HepG2 (cell line): ENCODE measurements around the gene CYP17A1. TPM values are rescaled to one million over a fixed set of nuclear protein-coding genes. Genes with fewer than 3 reads are reported as not detected.

Experiments
- ARNT ChIP-seq: fragments of 450-650 bp; IDR thresholded peaks from 2 replicates; pipeline ENCODE4 v1.6.1; 2017
- CC2D1A ChIP-seq: sonication (generic); formaldehyde crosslinking; IDR thresholded peaks from 2 replicates; pipeline ENCODE4 v1.8.1; 2023; ENCODE audit warnings: mild to moderate bottlenecking, missing genetic modification reagents
- CSRNP1 ChIP-seq: sonication (generic); formaldehyde crosslinking; IDR thresholded peaks from 2 replicates; pipeline ENCODE4 v1.8.1; 2023; ENCODE audit warnings: mild to moderate bottlenecking, missing genetic modification reagents
- HIVEP1 ChIP-seq: sonication (generic); formaldehyde crosslinking; IDR thresholded peaks from 2 replicates; pipeline ENCODE4 v1.4.0; 2020; ENCODE audit warnings: mild to moderate bottlenecking, missing genetic modification reagents
- MEF2D ChIP-seq: sonication (generic); formaldehyde crosslinking; IDR thresholded peaks from 2 replicates; pipeline ENCODE4 v1.5.1; 2020; ENCODE audit warnings: mild to moderate bottlenecking, missing genetic modification reagents
- NR2F2 ChIP-seq: IDR thresholded peaks from 2 replicates; pipeline ENCODE4 v1.6.1; 2012; ENCODE audit warnings: low read depth, inconsistent platforms, borderline replicate concordance
- TARDBP ChIP-seq: sonication (generic); formaldehyde crosslinking; IDR thresholded peaks from 2 replicates; pipeline ENCODE4 v1.8.0; 2022; ENCODE audit warnings: mild to moderate bottlenecking, missing genetic modification reagents
- TRAFD1 ChIP-seq: sonication (generic); formaldehyde crosslinking; IDR thresholded peaks from 2 replicates; pipeline ENCODE4 v1.5.1; 2020; ENCODE audit warnings: missing genetic modification reagents, mild to moderate bottlenecking, borderline replicate concordance
- ZC3H13 ChIP-seq: sonication (generic); formaldehyde crosslinking; IDR thresholded peaks from 2 replicates; pipeline ENCODE4 v1.8.1; 2023; ENCODE audit warnings: mild to moderate bottlenecking, missing genetic modification reagents, moderate library complexity
- ZNF382 ChIP-seq: sonication (generic); formaldehyde crosslinking; IDR thresholded peaks from 2 replicates; pipeline ENCODE4 v1.5.0; 2020; ENCODE audit warnings: missing genetic modification reagents, mild to moderate bottlenecking, borderline replicate concordance
- ZNF644 ChIP-seq: IDR thresholded peaks from 2 replicates; pipeline ENCODE4 v1.6.1; 2016; ENCODE audit warnings: low read depth
- ZNF749 ChIP-seq: sonication (generic); formaldehyde crosslinking; IDR thresholded peaks from 2 replicates; pipeline ENCODE4 v1.8.0; 2022; ENCODE audit warnings: mild to moderate bottlenecking, missing genetic modification reagents, moderate library complexity, borderline replicate concordance
- polyA plus RNA-seq, 8 experiments: library from polyadenylated mRNA; depleted of rRNA in 3 of 8; stranded (reverse) in 7 of 8; unstranded in 1 of 8; fragments of >200 nt; fragmentation: Illumina TruSeq in 4 of 8; extraction: Trizol in 4 of 8; gene quantifications; 2 replicates each; pipeline versions ENCODE4 v1.2.1 to v1.2.3, GENCODE V29; 2011 to 2016; ENCODE audit warnings: low read depth in 4 of 8, missing spikeins in 1 of 8, mixed read lengths in 1 of 8; ENCODE audit not compliant: insufficient read depth in 1 of 8
- total RNA-seq, 5 experiments: library from RNA; depleted of rRNA; stranded (reverse); fragments of >200 nt; fragmentation: Illumina TruSeq; extraction: Trizol; gene quantifications; 2 replicates each; pipeline ENCODE4 v1.2.3, GENCODE V29; 2016; ENCODE audit warnings: low read depth in 1 of 5
- TF ChIP-seq, protein P1 (sequence below): sonication (generic); formaldehyde crosslinking; IDR thresholded peaks from 2 replicates; pipeline ENCODE4 v1.5.1; 2020; ENCODE audit warnings: mild to moderate bottlenecking, missing genetic modification reagents, borderline replicate concordance
- TF ChIP-seq, protein P2 (sequence below): sonication (generic); formaldehyde crosslinking; IDR thresholded peaks from 2 replicates; pipeline ENCODE4 v1.8.0; 2022; ENCODE audit warnings: missing genetic modification reagents, mild to moderate bottlenecking, inconsistent platforms, borderline replicate concordance
- TF ChIP-seq, protein P3 (sequence below): sonication (generic); formaldehyde crosslinking; IDR thresholded peaks from 2 replicates; pipeline ENCODE4 v1.5.0; 2020; ENCODE audit warnings: missing genetic modification reagents
- TF ChIP-seq, protein P4 (sequence below): sonication (generic); formaldehyde crosslinking; IDR thresholded peaks from 2 replicates; pipeline ENCODE4 v1.5.1; 2020; ENCODE audit warnings: mild to moderate bottlenecking, missing genetic modification reagents, borderline replicate concordance

Gene CYP17A1
- total and polyA plus RNA-seq, 2 of the 13 experiments (the other 11 are each of a cell fraction or from before 2014, with no cell fraction given), result 0.13 to 1.1 TPM

DNA sequence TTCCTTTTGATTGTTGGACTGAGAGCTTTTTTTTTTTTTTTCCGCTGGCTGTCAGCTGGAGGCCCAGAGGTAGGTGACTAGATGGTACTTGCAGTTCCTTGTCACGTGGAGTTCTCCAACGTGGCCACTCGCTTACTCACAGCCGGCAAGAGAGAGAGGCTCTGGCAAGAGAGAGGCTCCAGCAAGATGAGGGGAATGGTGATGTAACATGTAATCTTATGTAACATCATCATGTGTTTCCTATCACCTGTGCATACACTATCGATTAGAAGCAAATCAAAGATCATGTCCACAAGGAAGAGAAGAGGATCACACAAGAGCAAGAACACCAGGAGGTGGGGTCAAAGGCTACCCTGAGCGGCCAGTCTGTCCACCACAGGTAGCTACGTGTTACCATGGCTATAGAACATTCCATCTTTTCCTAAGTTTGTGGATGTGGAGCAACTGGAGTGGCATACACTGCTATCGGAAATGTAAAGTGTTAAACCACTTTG lies 12.9 kb upstream of the CYP17A1 start (continued):
- TF ChIP-seq CSRNP1 (CRISPR knock-in tag) (no peak), MEF2D (CRISPR knock-in tag) (peak; percentile 54; the same call in 1 of the 2 replicates), ZC3H13 (CRISPR knock-in tag) (0 out of 2 replicates have a peak, but pooled peaks have one; percentile 41), CC2D1A (CRISPR knock-in tag) (no peak), ZNF382 (CRISPR knock-in tag) (no peak), ZNF749 (CRISPR knock-in tag) (peak; percentile 61; the same call in 1 of the 2 replicates), TARDBP (peak; percentile 59; the same call in 1 of the 2 replicates), TRAFD1 (CRISPR knock-in tag) (no peak), ZNF644 (peak; percentile 80), HIVEP1 (CRISPR knock-in tag) (0 out of 2 replicates have a peak, but pooled peaks have one; percentile 36), NR2F2 (no peak; the same call in 1 of the 2 replicates), ARNT (no peak)
- TF ChIP-seq, protein P1, sequence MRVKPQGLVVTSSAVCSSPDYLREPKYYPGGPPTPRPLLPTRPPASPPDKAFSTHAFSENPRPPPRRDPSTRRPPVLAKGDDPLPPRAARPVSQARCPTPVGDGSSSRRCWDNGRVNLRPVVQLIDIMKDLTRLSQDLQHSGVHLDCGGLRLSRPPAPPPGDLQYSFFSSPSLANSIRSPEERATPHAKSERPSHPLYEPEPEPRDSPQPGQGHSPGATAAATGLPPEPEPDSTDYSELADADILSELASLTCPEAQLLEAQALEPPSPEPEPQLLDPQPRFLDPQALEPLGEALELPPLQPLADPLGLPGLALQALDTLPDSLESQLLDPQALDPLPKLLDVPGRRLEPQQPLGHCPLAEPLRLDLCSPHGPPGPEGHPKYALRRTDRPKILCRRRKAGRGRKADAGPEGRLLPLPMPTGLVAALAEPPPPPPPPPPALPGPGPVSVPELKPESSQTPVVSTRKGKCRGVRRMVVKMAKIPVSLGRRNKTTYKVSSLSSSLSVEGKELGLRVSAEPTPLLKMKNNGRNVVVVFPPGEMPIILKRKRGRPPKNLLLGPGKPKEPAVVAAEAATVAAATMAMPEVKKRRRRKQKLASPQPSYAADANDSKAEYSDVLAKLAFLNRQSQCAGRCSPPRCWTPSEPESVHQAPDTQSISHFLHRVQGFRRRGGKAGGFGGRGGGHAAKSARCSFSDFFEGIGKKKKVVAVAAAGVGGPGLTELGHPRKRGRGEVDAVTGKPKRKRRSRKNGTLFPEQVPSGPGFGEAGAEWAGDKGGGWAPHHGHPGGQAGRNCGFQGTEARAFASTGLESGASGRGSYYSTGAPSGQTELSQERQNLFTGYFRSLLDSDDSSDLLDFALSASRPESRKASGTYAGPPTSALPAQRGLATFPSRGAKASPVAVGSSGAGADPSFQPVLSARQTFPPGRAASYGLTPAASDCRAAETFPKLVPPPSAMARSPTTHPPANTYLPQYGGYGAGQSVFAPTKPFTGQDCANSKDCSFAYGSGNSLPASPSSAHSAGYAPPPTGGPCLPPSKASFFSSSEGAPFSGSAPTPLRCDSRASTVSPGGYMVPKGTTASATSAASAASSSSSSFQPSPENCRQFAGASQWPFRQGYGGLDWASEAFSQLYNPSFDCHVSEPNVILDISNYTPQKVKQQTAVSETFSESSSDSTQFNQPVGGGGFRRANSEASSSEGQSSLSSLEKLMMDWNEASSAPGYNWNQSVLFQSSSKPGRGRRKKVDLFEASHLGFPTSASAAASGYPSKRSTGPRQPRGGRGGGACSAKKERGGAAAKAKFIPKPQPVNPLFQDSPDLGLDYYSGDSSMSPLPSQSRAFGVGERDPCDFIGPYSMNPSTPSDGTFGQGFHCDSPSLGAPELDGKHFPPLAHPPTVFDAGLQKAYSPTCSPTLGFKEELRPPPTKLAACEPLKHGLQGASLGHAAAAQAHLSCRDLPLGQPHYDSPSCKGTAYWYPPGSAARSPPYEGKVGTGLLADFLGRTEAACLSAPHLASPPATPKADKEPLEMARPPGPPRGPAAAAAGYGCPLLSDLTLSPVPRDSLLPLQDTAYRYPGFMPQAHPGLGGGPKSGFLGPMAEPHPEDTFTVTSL, result peak; percentile 85; the same call in 1 of the 2 replicates
- TF ChIP-seq, protein P2, sequence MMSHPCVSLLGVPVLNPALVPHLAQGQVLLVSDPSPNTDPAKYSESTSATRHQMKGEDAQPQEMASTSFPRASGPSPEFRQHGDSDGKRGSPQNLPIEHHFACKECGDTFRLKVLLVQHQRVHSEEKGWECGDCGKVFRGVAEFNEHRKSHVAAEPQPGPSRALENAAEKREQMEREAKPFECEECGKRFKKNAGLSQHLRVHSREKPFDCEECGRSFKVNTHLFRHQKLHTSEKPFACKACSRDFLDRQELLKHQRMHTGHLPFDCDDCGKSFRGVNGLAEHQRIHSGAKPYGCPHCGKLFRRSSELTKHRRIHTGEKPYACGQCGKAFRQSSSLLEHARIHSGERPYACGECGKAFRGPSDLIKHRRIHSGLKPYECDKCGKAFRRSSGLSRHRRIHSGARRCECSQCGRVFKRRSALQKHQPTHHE, result 0 out of 2 replicates have a peak, but pooled peaks have one; percentile 28
- TF ChIP-seq, protein P3, sequence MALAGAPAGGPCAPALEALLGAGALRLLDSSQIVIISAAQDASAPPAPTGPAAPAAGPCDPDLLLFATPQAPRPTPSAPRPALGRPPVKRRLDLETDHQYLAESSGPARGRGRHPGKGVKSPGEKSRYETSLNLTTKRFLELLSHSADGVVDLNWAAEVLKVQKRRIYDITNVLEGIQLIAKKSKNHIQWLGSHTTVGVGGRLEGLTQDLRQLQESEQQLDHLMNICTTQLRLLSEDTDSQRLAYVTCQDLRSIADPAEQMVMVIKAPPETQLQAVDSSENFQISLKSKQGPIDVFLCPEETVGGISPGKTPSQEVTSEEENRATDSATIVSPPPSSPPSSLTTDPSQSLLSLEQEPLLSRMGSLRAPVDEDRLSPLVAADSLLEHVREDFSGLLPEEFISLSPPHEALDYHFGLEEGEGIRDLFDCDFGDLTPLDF (CRISPR knock-in tag), result 0 out of 2 replicates have a peak, but pooled peaks have one; percentile 9
- TF ChIP-seq, protein P4, sequence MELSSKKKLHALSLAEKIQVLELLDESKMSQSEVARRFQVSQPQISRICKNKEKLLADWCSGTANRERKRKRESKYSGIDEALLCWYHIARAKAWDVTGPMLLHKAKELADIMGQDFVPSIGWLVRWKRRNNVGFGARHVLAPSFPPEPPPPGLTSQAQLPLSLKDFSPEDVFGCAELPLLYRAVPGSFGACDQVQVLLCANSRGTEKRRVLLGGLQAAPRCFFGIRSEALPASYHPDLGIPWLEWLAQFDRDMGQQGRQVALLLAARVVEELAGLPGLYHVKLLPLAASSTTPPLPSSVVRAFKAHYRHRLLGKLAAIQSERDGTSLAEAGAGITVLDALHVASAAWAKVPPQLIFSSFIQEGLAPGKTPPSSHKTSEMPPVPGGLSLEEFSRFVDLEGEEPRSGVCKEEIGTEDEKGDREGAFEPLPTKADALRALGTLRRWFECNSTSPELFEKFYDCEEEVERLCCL, result 0 out of 2 replicates have a peak, but pooled peaks have one; percentile 17
